Transverse colon (tissue), 4 donors: ENCODE results near the gene HIPK4.

Experiments used
- CTCF ChIP-seq, 5 experiments: fragments of 200-600 bp in 3 of 5; fragments of 450-650 bp in 2 of 5; sonication (generic) in 3 of 5; IDR thresholded peaks; 1 replicate in 2 of 5; 2 replicates in 3 of 5; pipeline ENCODE4 v1.5.1; 2016 to 2017; ENCODE audit warnings: antibody characterized with exemption in 5 of 5, inconsistent platforms in 3 of 5, mild to moderate bottlenecking in 2 of 5, moderate library complexity in 1 of 5
- EP300 ChIP-seq: sonication (generic); formaldehyde crosslinking; IDR thresholded peaks from one replicate; pipeline ENCODE4 v1.6.1; 2017; ENCODE audit warnings: antibody characterized with exemption, low read depth
- POLR2A ChIP-seq: fragments of 450-650 bp; IDR thresholded peaks from one replicate; pipeline ENCODE4 v1.6.1; 2016; ENCODE audit warnings: antibody characterized with exemption, mild to moderate bottlenecking, moderate library complexity
- POLR2AphosphoS5 ChIP-seq, 3 donors: sonication (generic); formaldehyde crosslinking; IDR thresholded peaks; one replicate each; pipeline ENCODE4 v1.6.1; 2016; ENCODE audit warnings: antibody characterized with exemption in 3 of 3

- TF ChIP-seq CTCF (IDR thresholded peaks at IDR 0.05) (no peak), EP300 (no peak), POLR2A (no peak), POLR2AphosphoS5 (IDR thresholded peaks at IDR 0.05) (no peak)
Measured at GRCh38 chr19:40395956-40396355, 6.0 kb upstream of the HIPK4 start.
